ENCODE results near the gene HRH2. TPM values are rescaled to one million over a fixed set of nuclear protein-coding genes. Genes with fewer than 3 reads are reported as not detected.

The HRH2 gene
- polyA plus RNA-seq, 2 donors: 0.18 to 0.40 TPM

DNA sequence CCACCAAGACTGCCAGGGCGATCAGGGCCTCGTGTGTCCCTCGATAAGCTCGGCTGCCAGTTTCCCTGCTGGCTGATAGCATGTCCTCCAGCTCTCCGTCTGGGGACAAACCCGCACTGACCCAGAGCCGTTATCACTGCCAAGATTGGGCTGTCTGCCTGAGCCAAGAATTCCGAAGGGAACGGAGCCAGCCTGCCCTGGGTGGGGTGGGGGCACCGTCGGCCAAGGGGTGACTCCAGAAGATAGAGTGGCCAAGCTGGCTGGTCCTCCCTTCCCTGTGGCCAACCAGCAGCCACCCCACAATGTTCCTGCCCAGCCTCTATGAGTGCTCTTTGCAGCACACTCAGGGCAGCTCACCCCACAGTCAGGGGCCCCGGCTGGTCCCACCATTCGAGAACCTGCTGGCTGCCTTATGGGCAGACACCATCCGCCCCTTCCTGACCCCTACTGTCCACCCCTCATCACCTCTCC, 29.4 kb downstream of the HRH2 start:
- no peaks in the 10 kb centered on the region for H3K36me3 ChIP-seq (ENCODE audit: control insufficient read depth in 2 of 2, insufficient read depth in 2 of 2, low read length in 1 of 2)
- H3K27ac ChIP-seq (ENCODE audit: low read depth in 2 of 2, low read length in 1 of 2): no peak overlapping the region
- no peak overlapping the region for H3K4me3 ChIP-seq (ENCODE audit: low read depth in 1 of 2, low read length in 2 of 2)
- H3K27me3 ChIP-seq (ENCODE audit: control insufficient read depth in 1 of 2, insufficient read depth in 2 of 2, low read length in 2 of 2): no peaks in the 10 kb centered on the region
- peaks cover 2 to 3% of the 10 kb centered on the region in 2 donors for H3K4me1 ChIP-seq (ENCODE audit: control insufficient read depth in 2 of 2, insufficient read depth in 2 of 2, low read length in 1 of 2)
- no peaks in the 10 kb centered on the region for H3K9me3 ChIP-seq (ENCODE audit: control insufficient read depth in 2 of 2, insufficient read depth in 1 of 2, low read depth in 1 of 2, low read length in 1 of 2)
- WGBS, 2 donors: 63 to 66% methylated on average over 12 to 14 of the region's 14 CpGs

- Histone ChIP-seq H3K27ac (ENCODE audit: low read depth in 2 of 2, low read length in 1 of 2) (no peak overlapping the region), H3K4me3 (ENCODE audit: low read depth in 1 of 2, low read length in 2 of 2) (no peak overlapping the region), H3K9me3 (ENCODE audit: control insufficient read depth in 2 of 2, insufficient read depth in 1 of 2, low read depth in 1 of 2, low read length in 1 of 2) (no peaks in the 10 kb centered on the region), H3K4me1 (ENCODE audit: control insufficient read depth in 2 of 2, insufficient read depth in 2 of 2, low read length in 1 of 2) (peaks cover 0 to 2% of the 10 kb centered on the region in 2 donors), H3K27me3 (ENCODE audit: control insufficient read depth in 1 of 2, insufficient read depth in 2 of 2, low read length in 2 of 2) (no peaks in the 10 kb centered on the region), H3K36me3 (ENCODE audit: control insufficient read depth in 2 of 2, insufficient read depth in 2 of 2, low read length in 1 of 2) (no peaks in the 10 kb centered on the region)
- 74 to 76% methylated on average over 12 of the region's 12 CpGs for WGBS, 2 donors
These were observed 30.7 kb downstream of the HRH2 start for GRCh38 chr5:175688352-175689146.

DNA sequence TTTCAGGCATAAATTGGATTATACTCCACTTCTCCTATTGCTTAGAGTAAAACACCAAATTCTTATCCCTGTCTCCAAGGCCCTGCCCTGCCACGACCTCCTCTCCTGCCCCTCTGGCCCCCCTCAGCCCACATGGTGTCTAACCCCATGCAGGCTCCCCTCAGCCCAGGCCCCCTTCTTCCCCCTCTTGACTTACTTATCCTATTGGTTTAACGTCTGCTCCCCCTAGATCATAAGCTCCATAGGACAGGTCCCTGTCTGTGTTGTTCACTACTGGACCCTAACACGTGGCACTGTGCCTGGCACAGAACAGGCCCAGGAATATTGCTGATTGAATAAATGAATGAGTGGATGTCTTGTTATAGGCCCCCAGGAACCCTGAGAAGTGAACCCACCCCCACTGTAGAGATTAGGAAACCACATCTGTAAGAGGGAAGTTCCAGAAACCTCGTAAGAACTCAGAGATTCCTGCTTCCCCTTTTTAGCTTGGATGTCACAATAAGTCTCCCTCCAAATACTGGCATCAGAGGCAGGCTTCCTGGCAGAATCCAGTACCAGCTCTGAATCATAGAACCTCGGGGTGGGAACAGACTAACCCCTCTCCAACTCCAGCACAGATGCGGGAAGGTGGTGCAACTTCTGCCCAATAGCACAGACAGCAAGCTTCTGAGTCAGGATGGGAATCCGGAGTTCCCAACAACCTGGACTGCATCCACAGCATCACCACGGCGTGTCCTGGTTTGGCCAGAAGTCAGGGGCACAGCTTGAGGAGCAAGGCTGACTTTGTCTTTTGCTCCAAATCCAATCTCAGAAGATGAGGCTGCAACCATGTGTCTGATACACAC, 31.5 kb downstream of the HRH2 start:
- Histone ChIP-seq H3K4me1 (ENCODE audit: control insufficient read depth in 2 of 2, insufficient read depth in 2 of 2, low read length in 1 of 2) (peaks cover 0 to 2% of the 10 kb centered on the region in 2 donors), H3K27me3 (ENCODE audit: control insufficient read depth in 1 of 2, insufficient read depth in 2 of 2, low read length in 2 of 2) (no peaks in the 10 kb centered on the region), H3K27ac (ENCODE audit: low read depth in 2 of 2, low read length in 1 of 2) (no peak overlapping the region), H3K36me3 (ENCODE audit: control insufficient read depth in 2 of 2, insufficient read depth in 2 of 2, low read length in 1 of 2) (no peaks in the 10 kb centered on the region), H3K9me3 (ENCODE audit: control insufficient read depth in 2 of 2, insufficient read depth in 1 of 2, low read depth in 1 of 2, low read length in 1 of 2) (no peaks in the 10 kb centered on the region), H3K4me3 (ENCODE audit: low read depth in 1 of 2, low read length in 2 of 2) (no peak overlapping the region)
- WGBS, 2 donors: 40 to 61% methylated on average over 9 of the region's 9 CpGs

DNA sequence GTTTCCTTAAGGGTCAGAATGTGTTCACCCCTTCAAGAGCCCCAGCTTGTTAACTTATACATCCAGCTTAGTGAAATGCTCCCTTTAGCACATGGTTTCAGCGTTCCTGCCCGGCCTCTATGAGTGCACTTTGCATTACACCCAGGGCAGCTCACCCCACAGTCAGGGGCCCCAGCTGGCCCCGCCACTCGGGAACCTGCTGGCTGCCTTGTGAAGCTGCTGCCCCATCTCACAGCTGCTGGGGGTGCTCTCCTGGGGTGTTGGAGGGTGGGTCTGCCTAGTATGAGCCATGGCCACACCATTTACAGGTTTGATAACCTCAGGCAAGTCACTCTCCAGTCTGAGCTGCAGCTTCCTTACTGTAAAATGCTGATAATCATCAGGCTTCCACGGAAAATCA, 32.2 kb downstream of the HRH2 start:
- Histone ChIP-seq H3K4me1 (ENCODE audit: control insufficient read depth in 2 of 2, insufficient read depth in 2 of 2, low read length in 1 of 2) (peaks cover 0 to 2% of the 10 kb centered on the region in 2 donors), H3K9me3 (ENCODE audit: control insufficient read depth in 2 of 2, insufficient read depth in 1 of 2, low read depth in 1 of 2, low read length in 1 of 2) (no peaks in the 10 kb centered on the region), H3K27me3 (ENCODE audit: control insufficient read depth in 1 of 2, insufficient read depth in 2 of 2, low read length in 2 of 2) (no peaks in the 10 kb centered on the region), H3K4me3 (ENCODE audit: low read depth in 1 of 2, low read length in 2 of 2) (no peak overlapping the region), H3K36me3 (ENCODE audit: control insufficient read depth in 2 of 2, insufficient read depth in 2 of 2, low read length in 1 of 2) (no peaks in the 10 kb centered on the region), H3K27ac (ENCODE audit: low read depth in 2 of 2, low read length in 1 of 2) (no peak overlapping the region)
- 79 to 80% methylated on average over 5 of the region's 5 CpGs for WGBS, 2 donors

DNA sequence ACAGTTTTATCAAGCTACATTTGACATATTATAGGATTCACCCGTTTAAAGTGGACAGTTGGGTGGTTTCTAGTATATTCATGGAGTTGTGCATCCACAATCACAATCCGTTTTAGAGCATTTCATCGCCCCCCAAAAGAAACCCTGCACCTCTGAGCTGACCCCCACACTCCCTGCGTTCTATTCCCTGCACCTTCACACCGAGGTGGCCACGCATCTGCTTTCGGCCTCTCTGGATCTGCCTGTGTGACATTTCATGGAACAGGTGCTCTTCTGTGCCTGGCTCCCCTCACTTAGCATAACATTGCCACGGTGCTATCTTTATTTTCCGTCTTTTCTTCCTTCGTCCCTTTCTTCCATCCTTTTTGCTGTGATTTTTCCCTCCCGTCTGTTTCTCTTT, 32.7 kb downstream of the HRH2 start:
- 90 to 92% methylated on average over 11 of the region's 11 CpGs for WGBS, 2 donors
- H3K27me3 ChIP-seq (ENCODE audit: control insufficient read depth in 1 of 2, insufficient read depth in 2 of 2, low read length in 2 of 2): no peaks in the 10 kb centered on the region
- no peak overlapping the region for H3K27ac ChIP-seq (ENCODE audit: low read depth in 2 of 2, low read length in 1 of 2)

DNA sequence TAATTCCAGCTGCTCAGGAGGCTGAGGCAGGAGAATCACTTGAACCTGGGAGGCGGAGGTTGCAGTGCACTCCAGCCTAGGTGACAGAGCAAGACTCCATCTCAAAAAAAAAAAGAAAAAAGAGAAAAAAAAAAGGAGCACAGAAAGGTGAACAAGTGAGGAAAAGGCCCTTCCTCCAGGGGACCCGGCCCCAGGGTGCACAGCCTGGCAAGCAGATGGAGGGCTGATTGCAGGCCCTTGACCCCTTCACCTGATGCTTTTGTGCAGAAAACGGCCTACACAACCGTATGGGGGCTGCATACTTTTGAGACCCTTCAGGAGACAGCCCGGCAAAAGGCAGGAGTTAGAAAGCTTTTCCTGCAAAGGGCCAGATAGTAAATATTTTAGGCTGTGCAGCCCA, 33.9 kb downstream of the HRH2 start:
- Histone ChIP-seq H3K4me3 (ENCODE audit: low read depth in 1 of 2, low read length in 2 of 2) (no peak overlapping the region), H3K9me3 (ENCODE audit: control insufficient read depth in 2 of 2, insufficient read depth in 1 of 2, low read depth in 1 of 2, low read length in 1 of 2) (no peaks in the 10 kb centered on the region), H3K27ac (ENCODE audit: low read depth in 2 of 2, low read length in 1 of 2) (no peak overlapping the region), H3K27me3 (ENCODE audit: control insufficient read depth in 1 of 2, insufficient read depth in 2 of 2, low read length in 2 of 2) (no peaks in the 10 kb centered on the region), H3K4me1 (ENCODE audit: control insufficient read depth in 2 of 2, insufficient read depth in 2 of 2, low read length in 1 of 2) (peaks cover 0 to 2% of the 10 kb centered on the region in 2 donors), H3K36me3 (ENCODE audit: control insufficient read depth in 2 of 2, insufficient read depth in 2 of 2, low read length in 1 of 2) (no peaks in the 10 kb centered on the region)
- WGBS, 2 donors: 86% methylated on average over 5 of the region's 5 CpGs

More for the DNA sequence above, 32.7 kb downstream of the HRH2 start:
- no peaks in the 10 kb centered on the region for H3K9me3 ChIP-seq (ENCODE audit: control insufficient read depth in 2 of 2, insufficient read depth in 1 of 2, low read depth in 1 of 2, low read length in 1 of 2)
- no peak overlapping the region for H3K4me3 ChIP-seq (ENCODE audit: low read depth in 1 of 2, low read length in 2 of 2)
- no peaks in the 10 kb centered on the region for H3K36me3 ChIP-seq (ENCODE audit: control insufficient read depth in 2 of 2, insufficient read depth in 2 of 2, low read length in 1 of 2)
- peaks cover 0 to 2% of the 10 kb centered on the region in 2 donors for H3K4me1 ChIP-seq (ENCODE audit: control insufficient read depth in 2 of 2, insufficient read depth in 2 of 2, low read length in 1 of 2)

- no peaks in the 10 kb centered on the region for H3K4me1 ChIP-seq (ENCODE audit: control insufficient read depth in 2 of 2, insufficient read depth in 2 of 2, low read length in 1 of 2)
- H3K9me3 ChIP-seq (ENCODE audit: control insufficient read depth in 2 of 2, insufficient read depth in 1 of 2, low read depth in 1 of 2, low read length in 1 of 2): no peaks in the 10 kb centered on the region
- no peaks in the 10 kb centered on the region for H3K27me3 ChIP-seq (ENCODE audit: control insufficient read depth in 1 of 2, insufficient read depth in 2 of 2, low read length in 2 of 2)
- WGBS, 2 donors: 56 to 74% methylated on average over 16 of the region's 16 CpGs
- H3K36me3 ChIP-seq (ENCODE audit: control insufficient read depth in 2 of 2, insufficient read depth in 2 of 2, low read length in 1 of 2): no peaks in the 10 kb centered on the region
- H3K27ac ChIP-seq (ENCODE audit: low read depth in 2 of 2, low read length in 1 of 2): no peak overlapping the region
- H3K4me3 ChIP-seq (ENCODE audit: low read depth in 1 of 2, low read length in 2 of 2): no peak overlapping the region
These were observed 34.5 kb downstream of the HRH2 start for GRCh38 chr5:175692235-175692995.

GRCh38 chr5:175692996-175693710, 35.3 kb downstream of the HRH2 start:
- H3K27ac ChIP-seq (ENCODE audit: low read depth in 2 of 2, low read length in 1 of 2): no peak overlapping the region
- WGBS, 2 donors: 67 to 68% methylated on average over 12 of the region's 12 CpGs

GRCh38 chr5:175693741-175694140, 35.9 kb downstream of the HRH2 start:
- WGBS, 2 donors: 77 to 85% methylated on average over 5 of the region's 5 CpGs
- H3K27ac ChIP-seq (ENCODE audit: low read depth in 2 of 2, low read length in 1 of 2): no peak overlapping the region
- H3K36me3 ChIP-seq (ENCODE audit: control insufficient read depth in 2 of 2, insufficient read depth in 2 of 2, low read length in 1 of 2): no peaks in the 10 kb centered on the region
- no peak overlapping the region for H3K4me3 ChIP-seq (ENCODE audit: low read depth in 1 of 2, low read length in 2 of 2)
- H3K27me3 ChIP-seq (ENCODE audit: control insufficient read depth in 1 of 2, insufficient read depth in 2 of 2, low read length in 2 of 2): no peaks in the 10 kb centered on the region
- no peaks in the 10 kb centered on the region for H3K9me3 ChIP-seq (ENCODE audit: control insufficient read depth in 2 of 2, insufficient read depth in 1 of 2, low read depth in 1 of 2, low read length in 1 of 2)
- no peaks in the 10 kb centered on the region for H3K4me1 ChIP-seq (ENCODE audit: control insufficient read depth in 2 of 2, insufficient read depth in 2 of 2, low read length in 1 of 2)

More at GRCh38 chr5:175692996-175693710, 35.3 kb downstream of the HRH2 start:
- H3K27me3 ChIP-seq (ENCODE audit: control insufficient read depth in 1 of 2, insufficient read depth in 2 of 2, low read length in 2 of 2): no peaks in the 10 kb centered on the region
- H3K4me3 ChIP-seq (ENCODE audit: low read depth in 1 of 2, low read length in 2 of 2): no peak overlapping the region
- H3K4me1 ChIP-seq (ENCODE audit: control insufficient read depth in 2 of 2, insufficient read depth in 2 of 2, low read length in 1 of 2): no peaks in the 10 kb centered on the region
- no peaks in the 10 kb centered on the region for H3K9me3 ChIP-seq (ENCODE audit: control insufficient read depth in 2 of 2, insufficient read depth in 1 of 2, low read depth in 1 of 2, low read length in 1 of 2)
- H3K36me3 ChIP-seq (ENCODE audit: control insufficient read depth in 2 of 2, insufficient read depth in 2 of 2, low read length in 1 of 2): no peaks in the 10 kb centered on the region
